Measurements from ENCODE around the gene MBTPS1.

Gene MBTPS1

DNA sequence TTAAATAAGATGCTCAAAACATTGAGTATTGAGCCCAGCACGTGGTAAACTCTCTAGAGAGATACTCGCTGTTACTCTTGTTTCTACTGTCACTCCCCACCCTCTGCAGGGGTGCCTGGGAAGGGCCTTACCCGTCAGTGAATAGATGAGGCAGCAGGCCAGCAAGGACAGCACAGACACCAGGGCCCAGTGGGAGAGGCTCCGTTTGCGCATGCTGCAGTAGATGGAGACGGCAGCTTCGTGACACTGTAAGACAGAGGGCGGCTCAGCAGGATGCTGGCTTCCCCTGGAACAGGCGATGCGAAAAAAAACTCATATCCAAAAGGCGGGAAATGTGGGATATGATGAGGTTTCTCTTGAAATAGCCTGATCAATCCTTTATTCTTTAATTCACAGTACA lies 94.1 kb downstream of the MBTPS1 start:
- H3K79me2 ChIP-seq (ENCODE audit: insufficient read depth, low read length), result no peaks in the 10 kb centered on the region
- H3K27ac ChIP-seq (ENCODE audit: low read depth, low read length), result no peak overlapping the region
- no peak overlapping the region for H3K4me3 ChIP-seq (ENCODE audit: insufficient read depth, low read length, poor library complexity, severe bottlenecking)
- H3F3A ChIP-seq (ENCODE audit: insufficient read depth), result no peaks in the 10 kb centered on the region
- H4K20me1 ChIP-seq (ENCODE audit: low read depth, low read length), result no peaks in the 10 kb centered on the region
- no peak overlapping the region for H2AFZ ChIP-seq (ENCODE audit: low read depth, low read length, severe bottlenecking)
- H3K9me2 ChIP-seq (replicated peaks; ENCODE audit: insufficient read depth, low read length), result no peaks in the 10 kb centered on the region
- H3K9me3 ChIP-seq (ENCODE audit: insufficient read depth, low read length), result no peaks in the 10 kb centered on the region
- H3K27me3 ChIP-seq (ENCODE audit: low read length), result no peaks in the 10 kb centered on the region
- no peak overlapping the region for H3K9ac ChIP-seq (ENCODE audit: low read length)
- no peak overlapping the region for H3K4me2 ChIP-seq (ENCODE audit: low read depth, low read length, poor library complexity, severe bottlenecking)
- H3K36me3 ChIP-seq (ENCODE audit: low read length), result no peaks in the 10 kb centered on the region
- no peak for TF ChIP-seq EZH2phosphoT487 (conservative IDR thresholded peaks at IDR 0.05; ENCODE audit: low read length)
- TF ChIP-seq, protein P1, sequence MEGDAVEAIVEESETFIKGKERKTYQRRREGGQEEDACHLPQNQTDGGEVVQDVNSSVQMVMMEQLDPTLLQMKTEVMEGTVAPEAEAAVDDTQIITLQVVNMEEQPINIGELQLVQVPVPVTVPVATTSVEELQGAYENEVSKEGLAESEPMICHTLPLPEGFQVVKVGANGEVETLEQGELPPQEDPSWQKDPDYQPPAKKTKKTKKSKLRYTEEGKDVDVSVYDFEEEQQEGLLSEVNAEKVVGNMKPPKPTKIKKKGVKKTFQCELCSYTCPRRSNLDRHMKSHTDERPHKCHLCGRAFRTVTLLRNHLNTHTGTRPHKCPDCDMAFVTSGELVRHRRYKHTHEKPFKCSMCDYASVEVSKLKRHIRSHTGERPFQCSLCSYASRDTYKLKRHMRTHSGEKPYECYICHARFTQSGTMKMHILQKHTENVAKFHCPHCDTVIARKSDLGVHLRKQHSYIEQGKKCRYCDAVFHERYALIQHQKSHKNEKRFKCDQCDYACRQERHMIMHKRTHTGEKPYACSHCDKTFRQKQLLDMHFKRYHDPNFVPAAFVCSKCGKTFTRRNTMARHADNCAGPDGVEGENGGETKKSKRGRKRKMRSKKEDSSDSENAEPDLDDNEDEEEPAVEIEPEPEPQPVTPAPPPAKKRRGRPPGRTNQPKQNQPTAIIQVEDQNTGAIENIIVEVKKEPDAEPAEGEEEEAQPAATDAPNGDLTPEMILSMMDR (IDR thresholded peaks at IDR 0.05; ENCODE audit: insufficient read depth, low read length, poor library complexity, severe bottlenecking), result no peak

DNA sequence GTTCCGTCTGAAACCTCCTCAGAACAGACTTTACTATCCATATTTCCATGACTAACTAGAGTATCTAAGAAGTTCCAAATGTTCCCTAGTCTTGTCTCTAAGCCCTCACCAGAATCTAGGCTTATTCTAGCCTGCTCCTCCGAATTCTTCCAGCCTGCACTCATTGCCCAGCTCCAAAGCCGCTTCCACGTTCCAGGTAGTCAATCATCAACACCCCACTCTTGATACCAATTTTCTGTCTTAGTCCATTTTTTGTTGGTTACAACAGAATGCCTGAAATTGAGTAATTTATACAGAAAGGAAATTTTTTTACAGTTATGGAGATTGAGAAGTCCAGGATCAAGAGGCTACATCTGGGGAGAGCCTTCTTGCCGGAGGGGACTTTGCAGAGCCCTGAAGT lies 95.3 kb downstream of the MBTPS1 start:
- H3K4me2 ChIP-seq (ENCODE audit: low read depth, low read length, poor library complexity, severe bottlenecking), result no peak overlapping the region
- H3K9me3 ChIP-seq (ENCODE audit: insufficient read depth, low read length), result 0 out of 2 replicates have a peak, but pooled peaks cover under 1% of the 10 kb centered on the region
- no peaks in the 10 kb centered on the region for H4K20me1 ChIP-seq (ENCODE audit: low read depth, low read length)
- no peaks in the 10 kb centered on the region for H3F3A ChIP-seq (ENCODE audit: insufficient read depth)
- H3K27me3 ChIP-seq (ENCODE audit: low read length), result no peaks in the 10 kb centered on the region
- H3K27ac ChIP-seq (ENCODE audit: low read depth, low read length), result no peak overlapping the region
- no peak overlapping the region for H3K4me3 ChIP-seq (ENCODE audit: insufficient read depth, low read length, poor library complexity, severe bottlenecking)
- no peak overlapping the region for H2AFZ ChIP-seq (ENCODE audit: low read depth, low read length, severe bottlenecking)
- H3K9me2 ChIP-seq (replicated peaks; ENCODE audit: insufficient read depth, low read length), result no peaks in the 10 kb centered on the region
- TF ChIP-seq EZH2phosphoT487 (conservative IDR thresholded peaks at IDR 0.05; ENCODE audit: low read length), result no peak
- TF ChIP-seq, protein P1 (IDR thresholded peaks at IDR 0.05; ENCODE audit: insufficient read depth, low read length, poor library complexity, severe bottlenecking), result no peak
- H3K9ac ChIP-seq (ENCODE audit: low read length), result no peak overlapping the region
- no peaks in the 10 kb centered on the region for H3K36me3 ChIP-seq (ENCODE audit: low read length)
- no peaks in the 10 kb centered on the region for H3K79me2 ChIP-seq (ENCODE audit: insufficient read depth, low read length)

DNA sequence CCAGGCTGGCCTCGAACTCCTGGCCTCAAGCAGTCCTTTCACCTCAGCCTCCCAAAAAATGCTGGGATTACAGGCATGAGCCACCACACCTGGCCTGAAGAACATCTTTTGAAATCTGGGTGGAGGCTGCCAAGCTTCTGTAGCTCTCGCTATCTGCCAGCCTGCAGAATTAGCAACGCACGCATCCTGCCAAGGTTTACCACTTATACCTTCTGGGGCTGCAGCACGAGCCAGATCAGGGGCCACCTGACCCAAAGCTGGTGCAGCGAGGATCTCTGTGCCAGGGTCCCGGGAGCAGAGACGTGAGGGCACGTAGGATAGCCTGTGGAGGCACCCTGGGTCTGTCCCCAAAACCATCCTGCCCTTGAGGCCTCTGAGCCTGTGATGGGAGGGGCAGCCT lies 96.4 kb downstream of the MBTPS1 start:
- Histone ChIP-seq H4K20me1 (ENCODE audit: low read depth, low read length) (no peaks in the 10 kb centered on the region), H3K9ac (ENCODE audit: low read length) (no peak overlapping the region), H3K27ac (ENCODE audit: low read depth, low read length) (no peak overlapping the region), H3K4me2 (ENCODE audit: low read depth, low read length, poor library complexity, severe bottlenecking) (no peak overlapping the region), H3K9me2 (replicated peaks; ENCODE audit: insufficient read depth, low read length) (no peaks in the 10 kb centered on the region), H3K9me3 (ENCODE audit: insufficient read depth, low read length) (0 out of 2 replicates have a peak, but pooled peaks cover 6% of the 10 kb centered on the region), H3K79me2 (ENCODE audit: insufficient read depth, low read length) (no peaks in the 10 kb centered on the region), H3K27me3 (ENCODE audit: low read length) (no peaks in the 10 kb centered on the region), H3K4me3 (ENCODE audit: insufficient read depth, low read length, poor library complexity, severe bottlenecking) (no peak overlapping the region), H3F3A (ENCODE audit: insufficient read depth) (no peaks in the 10 kb centered on the region), H2AFZ (ENCODE audit: low read depth, low read length, severe bottlenecking) (no peak overlapping the region), H3K36me3 (ENCODE audit: low read length) (no peaks in the 10 kb centered on the region)
- TF ChIP-seq EZH2phosphoT487 (conservative IDR thresholded peaks at IDR 0.05; ENCODE audit: low read length), result no peak
- TF ChIP-seq, protein P1 (IDR thresholded peaks at IDR 0.05; ENCODE audit: insufficient read depth, low read length, poor library complexity, severe bottlenecking), result no peak
